Measurements from ENCODE around the gene HVCN1. TPM values are rescaled to one million over a fixed set of nuclear protein-coding genes. Genes with fewer than 3 reads are reported as not detected.

The HVCN1 gene
- total RNA-seq, 1 donor from 2014 or later, result 5.0 TPM

- peak in 1 of 2 donors; percentile 32 for DNase-seq (ENCODE audit: low read depth in 2 of 2)
Observed at GRCh38 chr12:110619534-110619953, 69.4 kb downstream of the HVCN1 start.

DNA sequence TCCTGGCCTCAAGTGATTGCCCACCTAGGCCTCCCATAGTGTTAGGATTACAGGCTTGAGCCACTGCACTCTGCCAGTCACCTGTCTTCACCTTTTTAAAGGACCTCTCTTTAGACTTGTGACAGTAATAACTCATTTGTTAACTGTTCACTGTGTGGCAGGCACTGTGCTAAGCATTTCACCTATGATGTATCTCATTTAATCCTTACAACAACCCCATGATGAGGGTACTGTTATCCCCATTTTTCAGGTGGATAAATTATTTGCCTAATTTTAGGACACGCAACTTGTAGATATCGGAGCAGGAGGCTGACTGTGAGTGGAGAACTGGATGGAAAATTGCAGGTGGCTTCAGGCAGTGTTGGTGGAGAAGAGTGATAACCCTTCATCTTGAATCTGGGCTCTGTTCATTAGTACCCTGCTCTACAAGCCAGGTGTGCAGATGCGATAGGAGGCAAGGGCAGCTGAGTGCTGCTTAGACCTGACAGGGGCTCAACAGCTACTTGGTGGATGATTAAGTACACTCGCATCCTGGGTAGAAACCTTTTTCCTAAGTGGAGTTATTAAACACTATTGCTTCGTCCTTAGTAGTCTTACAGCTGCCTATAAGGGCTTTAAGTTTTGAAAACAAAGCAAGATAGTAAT lies 72.3 kb downstream of the HVCN1 start:
- no peak for DNase-seq (ENCODE audit: low read depth in 2 of 2)

- no peak for DNase-seq (ENCODE audit: low read depth in 2 of 2)
Observed at GRCh38 chr12:110615171-110615570, 73.7 kb downstream of the HVCN1 start.

DNA sequence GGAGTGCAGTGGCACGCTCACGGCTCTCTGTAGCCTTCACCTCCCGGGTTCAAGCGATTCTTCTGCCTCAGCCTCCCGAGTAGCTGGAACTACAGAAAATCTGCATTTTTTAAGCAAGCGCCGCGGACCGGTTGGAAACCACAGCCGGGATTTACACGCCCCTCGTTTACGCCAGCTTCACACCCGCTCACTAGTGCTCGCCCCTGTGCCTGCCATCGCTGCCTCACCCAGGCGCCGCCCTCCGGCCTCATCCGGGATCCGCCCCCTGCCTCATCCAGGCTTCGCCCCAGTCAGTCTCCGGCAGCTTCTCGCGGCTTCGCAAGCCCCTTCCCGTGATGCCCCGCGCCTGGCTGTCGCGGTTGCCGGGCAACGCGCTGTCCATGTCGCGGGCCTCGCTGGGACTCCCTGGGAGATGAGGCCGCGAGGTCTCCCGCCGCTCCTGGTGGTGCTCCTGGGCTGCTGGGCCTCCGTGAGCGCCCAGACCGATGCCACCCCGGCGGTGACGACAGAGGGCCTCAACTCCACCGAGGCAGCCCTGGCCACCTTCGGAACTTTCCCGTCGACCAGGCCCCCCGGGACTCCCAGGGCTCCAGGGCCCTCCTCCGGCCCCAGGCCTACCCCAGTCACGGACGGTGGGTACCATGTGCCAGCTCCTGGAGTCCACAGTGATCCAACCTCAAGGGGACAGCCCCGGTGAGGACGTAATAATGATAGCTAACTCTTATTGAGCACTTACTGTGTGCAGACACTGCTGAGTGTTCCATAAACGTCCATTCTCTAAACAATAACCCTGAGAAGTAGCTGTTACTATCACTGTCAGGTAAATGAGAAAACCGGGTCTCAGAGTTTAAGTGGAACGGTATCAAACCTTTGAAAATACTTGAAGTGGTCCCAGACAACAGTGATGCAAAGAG lies 74.9 kb downstream of the HVCN1 start, which contains the start of gene TCTN1:
Gene TCTN1 (plus strand): TSS at position 359 of the 914 bp plus-strand sequence. CDS start 54 bp downstream, at position 413.
- peak; percentile 94 to 96 for DNase-seq (ENCODE audit: low read depth in 2 of 2)

DNA sequence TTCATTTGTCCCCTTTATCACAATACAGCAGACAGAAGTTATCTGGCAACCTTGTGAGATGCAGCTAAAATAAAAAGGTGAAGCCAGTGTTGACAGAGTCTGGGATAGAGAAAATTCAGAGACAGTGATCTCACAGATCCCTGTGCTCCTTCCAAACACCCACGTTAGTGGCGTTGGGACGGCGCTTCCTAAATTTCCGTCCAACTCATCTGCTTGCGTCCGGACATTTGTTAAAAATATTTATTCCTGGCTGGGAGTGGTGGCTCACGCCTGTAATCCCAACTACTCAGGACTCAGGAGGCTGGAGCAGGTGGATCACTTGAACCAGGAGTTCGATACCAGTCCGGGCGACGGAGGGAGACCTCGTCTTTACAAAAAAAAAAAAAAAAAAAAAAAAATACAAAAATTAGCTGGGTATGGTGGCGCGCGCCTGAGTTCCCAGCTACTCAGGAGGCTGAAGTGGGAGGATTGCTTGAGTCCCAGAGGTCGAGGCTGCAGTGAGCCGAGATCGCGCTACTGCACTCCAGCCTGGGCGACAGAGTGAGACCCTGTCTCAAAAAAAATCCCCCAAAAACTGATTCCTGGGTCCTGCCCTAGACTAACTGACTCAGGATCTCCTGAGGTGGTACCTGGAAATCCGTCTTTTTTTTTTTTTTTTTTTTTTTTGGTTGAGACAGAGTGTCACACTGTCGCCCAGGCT lies 75.7 kb downstream of the HVCN1 start:
- DNase-seq (ENCODE audit: low read depth in 2 of 2), result no peak

GRCh38 chr12:110606253-110606611 lies 82.7 kb downstream of the HVCN1 start:
- no peak for DNase-seq (ENCODE audit: low read depth in 2 of 2)

- peak; percentile 70 to 73 for DNase-seq (ENCODE audit: low read depth in 2 of 2)
Observed at GRCh38 chr12:110602085-110602814, 86.7 kb downstream of the HVCN1 start.

DNA sequence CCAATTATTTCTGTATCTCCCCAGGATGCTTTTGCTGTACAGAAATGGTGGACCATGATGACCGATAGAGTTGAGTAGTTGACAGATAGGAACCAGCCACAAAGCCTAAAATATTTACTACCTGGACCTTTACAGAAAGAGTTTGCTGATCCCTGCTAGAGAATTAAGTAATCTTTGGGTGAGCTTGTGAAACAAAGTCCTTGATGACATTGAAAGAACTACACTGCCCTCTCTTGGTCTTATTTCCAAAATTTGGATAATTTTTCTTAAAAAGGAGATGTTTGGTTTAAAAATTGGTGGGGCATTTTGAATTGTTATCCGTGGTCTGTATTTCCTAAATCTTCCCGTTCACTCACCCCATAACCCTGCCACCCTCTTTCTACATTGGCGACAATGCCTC lies 88.7 kb downstream of the HVCN1 start:
- peak; percentile 69 to 73 for DNase-seq (ENCODE audit: low read depth in 2 of 2)

DNA sequence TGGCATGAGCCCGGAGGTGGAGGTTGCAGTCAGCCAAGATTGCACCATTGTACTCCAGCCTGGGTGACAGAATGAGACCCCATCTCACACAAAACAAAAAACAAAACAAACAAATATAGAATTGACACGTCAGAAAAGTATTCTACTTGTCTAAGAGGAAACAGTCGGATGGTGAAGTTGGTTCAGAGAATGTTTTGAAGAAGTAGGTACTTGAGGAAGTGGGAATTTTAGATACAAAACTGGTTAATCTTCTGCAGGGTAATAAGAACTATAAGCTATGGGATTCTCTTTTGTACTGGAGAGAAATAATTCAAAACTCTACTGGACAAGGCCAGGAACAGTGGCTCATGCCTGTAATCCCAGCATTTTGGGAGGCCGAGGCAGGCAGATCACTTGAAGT lies 89.6 kb downstream of the HVCN1 start:
- no peak for DNase-seq (ENCODE audit: low read depth in 2 of 2)

Other genes starting within 250 kb of the HVCN1 start
- gene ARPC3, start 238.8 kb downstream of the HVCN1 start, total RNA-seq, result 182 and 207 TPM in 2 replicates
- 15.7 and 18.1 TPM in 2 replicates for gene GPN3, start 220.9 kb downstream of the HVCN1 start, total RNA-seq
- 9.4 and 9.7 TPM in 2 replicates for gene FAM216A, start 220.3 kb downstream of the HVCN1 start, total RNA-seq
- gene VPS29, start 187.0 kb downstream of the HVCN1 start, total RNA-seq, result 42.9 and 47.2 TPM in 2 replicates
- gene RAD9B, start 186.8 kb downstream of the HVCN1 start, total RNA-seq, result 0.40 and 0.65 TPM in 2 replicates
- 5.7 and 8.3 TPM in 2 replicates for gene PPTC7, start 105.8 kb downstream of the HVCN1 start, total RNA-seq
- gene TCTN1, start 75.0 kb downstream of the HVCN1 start, total RNA-seq, result 7.0 and 9.7 TPM in 2 replicates
- gene PPP1CC, start 53.8 kb upstream of the HVCN1 start, total RNA-seq, result 62.9 and 85.9 TPM in 2 replicates
- gene CCDC63, start 157.9 kb upstream of the HVCN1 start, total RNA-seq, result not detected in 2 replicates
- 0.65 TPM in 1 of 2 replicates, not detected in the other for gene MYL2, start 231.5 kb upstream of the HVCN1 start, total RNA-seq